ENCODE data around the gene CUBN. TPM values are rescaled to one million over a fixed set of nuclear protein-coding genes. Genes with fewer than 3 reads are reported as not detected.

The CUBN gene
- total RNA-seq = 3.1 and 5.2 TPM in 2 replicates

DNA sequence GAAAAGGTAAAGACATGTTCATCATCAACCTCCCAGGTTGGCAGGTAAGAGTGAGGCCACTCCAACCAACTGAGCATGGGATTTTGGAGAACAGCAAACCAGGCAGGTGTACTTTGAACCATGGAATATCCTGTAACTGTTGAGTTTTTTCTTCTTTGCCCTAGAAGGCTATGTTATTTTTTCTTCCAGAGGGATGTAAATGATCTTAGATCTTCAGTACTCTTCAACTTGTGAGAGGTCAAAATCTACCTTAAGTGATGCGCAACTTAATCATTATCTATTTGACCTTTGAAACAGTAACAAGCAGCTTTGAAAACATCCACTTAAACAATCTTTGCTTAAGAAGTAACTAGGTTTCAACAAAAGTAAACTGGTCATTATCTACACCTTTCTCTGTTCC is at the start of gene CUBN:
CUBN (minus strand) TSS at position 71 of the 400 bp plus-strand sequence; CDS start at position 25, 46 bp downstream.

DNA sequence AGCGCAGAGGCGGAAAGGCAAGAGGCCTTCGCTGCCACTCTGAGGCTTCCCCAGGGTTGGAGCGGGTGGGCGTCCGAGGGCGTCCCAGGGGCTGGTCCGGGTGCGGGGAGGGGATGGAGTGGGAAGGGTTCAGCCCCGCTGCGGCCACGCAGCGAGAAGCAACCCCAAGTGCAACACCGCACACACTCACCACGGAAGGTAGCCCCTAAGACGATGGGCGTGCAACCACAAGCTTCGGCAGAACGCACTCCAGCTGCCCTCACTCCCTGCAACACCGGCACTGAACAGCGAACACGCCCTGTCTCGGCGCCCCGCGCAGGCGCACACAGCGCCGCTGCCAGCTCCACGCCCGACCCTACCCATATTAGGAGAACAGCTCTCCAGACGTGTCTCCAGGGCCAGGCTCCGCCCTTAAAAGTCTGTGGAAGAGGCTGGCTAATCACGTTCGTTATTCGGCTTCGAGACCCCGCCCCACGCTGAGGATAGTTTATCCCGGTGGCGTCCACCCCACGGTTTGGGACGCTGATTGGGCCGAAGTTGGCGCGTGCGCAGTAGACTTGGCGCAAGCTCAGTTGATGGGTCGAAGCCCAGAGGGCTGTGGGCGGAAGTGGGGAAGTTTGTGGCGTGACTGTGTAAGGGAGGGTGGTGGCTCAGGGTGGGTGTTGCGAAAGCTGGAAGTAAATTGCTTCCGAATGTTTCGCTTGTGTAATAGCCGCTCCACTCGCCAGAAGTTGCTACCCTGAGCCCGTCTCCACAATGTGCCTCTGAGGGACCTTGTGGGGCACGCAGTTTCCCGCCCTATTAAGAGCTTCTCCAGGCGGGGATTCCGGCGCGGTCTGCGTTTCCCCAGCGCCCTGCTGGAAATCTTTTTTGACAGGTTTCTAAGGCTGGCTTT is 312.2 kb downstream of the CUBN start, which contains the start of gene RSU1:
RSU1 (minus strand) TSS at position 300 of the 895 bp plus-strand sequence. CDS start 343 bp downstream, outside the sequence.

Small RNA genes within 50 kb of the gene (small RNA-seq; reads per million reads assigned to genes)
- not detected for gene AC067747.1

Other genes with a start within 250 kb of the CUBN start
- gene TRDMT1, start 71.9 kb upstream of the CUBN start, total RNA-seq = 13.9 and 17.8 TPM in 2 replicates
- gene VIM, start 98.4 kb upstream of the CUBN start, total RNA-seq = 7,081 and 8,810 TPM in 2 replicates